Measurements from ENCODE around the gene MAML2. TPM values are rescaled to one million over a fixed set of nuclear protein-coding genes. Genes with fewer than 3 reads are reported as not detected.

MAML2 gene
- total and polyA plus RNA-seq, 8 donors: 1.3 to 22.8 (median 12.1) TPM

GRCh38 chr11:96050435-96051182, 292.4 kb downstream of the MAML2 start:
- no peak overlapping the region for H3K4me3 ChIP-seq
- no peak for TF ChIP-seq POLR2A (IDR thresholded peaks at IDR 0.05)
- TF ChIP-seq CTCF (IDR thresholded peaks at IDR 0.05): no peak
- TF ChIP-seq POLR2AphosphoS5 (IDR thresholded peaks at IDR 0.05): peak in 1 of 3 donors; percentile 40
- no peak for TF ChIP-seq EP300 (IDR thresholded peaks at IDR 0.05)
- H3K4me1 ChIP-seq: peaks cover 15 to 55% (median 28%) of the 10 kb centered on the region in 4 donors
- intact Hi-C loops (cut with DNase I; ENCODE audit: low total_unique reads): loop anchor here (5.0 kb wide), 1 partner anchor 292 kb away; the partner anchor contains the start of gene MAML2
- H3K27ac ChIP-seq: no peak overlapping the region
- no peaks in the 10 kb centered on the region for H3K9me3 ChIP-seq
- DNase-seq: peak in 1 of 2 donors; percentile 86
- H3K27me3 ChIP-seq: no peaks in the 10 kb centered on the region
- 59 to 76% (median 75%) methylated on average over 1 of the region's 1 CpG for WGBS, 5 donors
- no peaks in the 10 kb centered on the region for H3K36me3 ChIP-seq

- Histone ChIP-seq H3K4me1 (peaks cover 15 to 50% (median 20%) of the 10 kb centered on the region in 4 donors), H3K27ac (no peak overlapping the region), H3K9me3 (no peaks in the 10 kb centered on the region), H3K4me3 (no peak overlapping the region), H3K27me3 (no peaks in the 10 kb centered on the region), H3K36me3 (no peaks in the 10 kb centered on the region)
- no peak for DNase-seq
- 68 to 84% (median 80%) methylated on average over 2 of the region's 2 CpGs for WGBS, 5 donors
- intact Hi-C loops (cut with DNase I; ENCODE audit: low total_unique reads): no loop called here
- TF ChIP-seq CTCF (IDR thresholded peaks at IDR 0.05) (no peak), EP300 (IDR thresholded peaks at IDR 0.05) (no peak), POLR2A (IDR thresholded peaks at IDR 0.05) (no peak), POLR2AphosphoS5 (IDR thresholded peaks at IDR 0.05) (no peak)
Observed at GRCh38 chr11:96049426-96049825, 293.6 kb downstream of the MAML2 start.

- peaks cover 9 to 32% (median 16%) of the 10 kb centered on the region in 4 donors for H3K4me1 ChIP-seq
- no peaks in the 10 kb centered on the region for H3K9me3 ChIP-seq
- peak overlapping the region; percentile 3 to 64 (median 59) for H3K27ac ChIP-seq
- no peak for TF ChIP-seq EP300 (IDR thresholded peaks at IDR 0.05)
- TF ChIP-seq CTCF (IDR thresholded peaks at IDR 0.05): peak in 2 of 7 experiments; percentile 35 to 58
- peak; percentile 42 to 89 for DNase-seq
- 26 to 34% (median 32%) methylated on average over 11 of the region's 11 CpGs for WGBS, 5 donors
- intact Hi-C loops (cut with DNase I; ENCODE audit: low total_unique reads): no loop called here
- peak overlapping the region; percentile 10 to 28 (median 18) for H3K4me3 ChIP-seq
- H3K27me3 ChIP-seq: no peaks in the 10 kb centered on the region
- H3K36me3 ChIP-seq: no peaks in the 10 kb centered on the region
Observed at GRCh38 chr11:96045622-96046456, 297.2 kb downstream of the MAML2 start.

- no peak overlapping the region for H3K4me3 ChIP-seq
- H3K27ac ChIP-seq: no peak overlapping the region
- peaks cover 8 to 25% (median 10%) of the 10 kb centered on the region in 4 donors for H3K4me1 ChIP-seq
- no peaks in the 10 kb centered on the region for H3K36me3 ChIP-seq
- TF ChIP-seq CTCF (IDR thresholded peaks at IDR 0.05) (no peak), EP300 (IDR thresholded peaks at IDR 0.05) (no peak), POLR2AphosphoS5 (IDR thresholded peaks at IDR 0.05) (no peak), POLR2A (IDR thresholded peaks at IDR 0.05) (no peak)
- 87 to 98% (median 93%) methylated on average over 2 of the region's 2 CpGs for WGBS, 5 donors
- DNase-seq: no peak
- H3K27me3 ChIP-seq: no peaks in the 10 kb centered on the region
- intact Hi-C loops (cut with DNase I; ENCODE audit: low total_unique reads): no loop called here
- no peaks in the 10 kb centered on the region for H3K9me3 ChIP-seq
Observed at GRCh38 chr11:96044747-96045146, 298.2 kb downstream of the MAML2 start.

Measured in stomach (tissue), 9 donors.